ENCODE data around the gene CHMP4B. TPM values are rescaled to one million over a fixed set of nuclear protein-coding genes. Genes with fewer than 3 reads are reported as not detected.

The CHMP4B gene
- total and polyA plus RNA-seq, 12 donors, result 55.1 to 150 (median 93.4) TPM

GRCh38 chr20:33896509-33896908 lies 85.4 kb downstream of the CHMP4B start:
- DNase-seq, result peak; percentile 20 to 73 (median 39)

GRCh38 chr20:33897313-33897912 lies 86.3 kb downstream of the CHMP4B start:
- no peaks in the 10 kb centered on the region for H3K9me3 ChIP-seq (replicated peaks in 1 of 3)
- no peak overlapping the region for H3K27ac ChIP-seq
- 61 to 72% (median 71%) methylated on average over 7 to 8 of the region's 8 CpGs for WGBS, 4 donors
- intact Hi-C loops (cut with DNase I), result no loop called here
- H3K27me3 ChIP-seq, result no peaks in the 10 kb centered on the region
- peak in 1 of 7 donors; percentile 6 for DNase-seq
- no peaks in the 10 kb centered on the region for H3K4me1 ChIP-seq (replicated peaks in 1 of 2)
- TF ChIP-seq CTCF (IDR thresholded peaks at IDR 0.05) (no peak), POLR2A (IDR thresholded peaks at IDR 0.05) (no peak)
- H3K36me3 ChIP-seq (replicated peaks in 1 of 2), result no peaks in the 10 kb centered on the region
- no peak overlapping the region for H3K4me3 ChIP-seq

More at GRCh38 chr20:33896509-33896908, 85.4 kb downstream of the CHMP4B start:
- 40 to 66% (median 50%) methylated on average over 3 to 4 of the region's 4 CpGs for WGBS, 4 donors
- no peak overlapping the region for H3K27ac ChIP-seq
- H3K36me3 ChIP-seq (replicated peaks in 1 of 2), result no peaks in the 10 kb centered on the region
- TF ChIP-seq CTCF (IDR thresholded peaks at IDR 0.05) (no peak), POLR2A (IDR thresholded peaks at IDR 0.05) (no peak)
- H3K27me3 ChIP-seq, result no peaks in the 10 kb centered on the region
- no peak overlapping the region for H3K4me3 ChIP-seq
- intact Hi-C loops (cut with DNase I), result no loop called here
- no peaks in the 10 kb centered on the region for H3K9me3 ChIP-seq (replicated peaks in 1 of 3)
- no peaks in the 10 kb centered on the region for H3K4me1 ChIP-seq (replicated peaks in 1 of 2)

GRCh38 chr20:33899106-33899505 lies 88.0 kb downstream of the CHMP4B start:
- H3K36me3 ChIP-seq (replicated peaks in 1 of 2), result no peaks in the 10 kb centered on the region
- no peak overlapping the region for H3K4me3 ChIP-seq
- no peak for DNase-seq
- no peaks in the 10 kb centered on the region for H3K27me3 ChIP-seq
- H3K4me1 ChIP-seq (replicated peaks in 1 of 2), result no peaks in the 10 kb centered on the region
- intact Hi-C loops (cut with DNase I), result no loop called here
- H3K27ac ChIP-seq, result no peak overlapping the region
- no peak for TF ChIP-seq POLR2A (IDR thresholded peaks at IDR 0.05)
- no peak for TF ChIP-seq CTCF (IDR thresholded peaks at IDR 0.05)
- WGBS, 4 donors, result 80 to 91% (median 83%) methylated on average over 7 of the region's 7 CpGs
- H3K9me3 ChIP-seq (replicated peaks in 1 of 3), result no peaks in the 10 kb centered on the region

- DNase-seq, result no peak
- H3K4me1 ChIP-seq (replicated peaks in 1 of 2), result no peaks in the 10 kb centered on the region
- H3K9me3 ChIP-seq (replicated peaks in 1 of 3), result no peaks in the 10 kb centered on the region
- intact Hi-C loops (cut with DNase I), result no loop called here
- H3K27me3 ChIP-seq, result no peaks in the 10 kb centered on the region
- 38 to 56% (median 51%) methylated on average over 7 to 10 of the region's 10 CpGs for WGBS, 4 donors
- H3K27ac ChIP-seq, result no peak overlapping the region
- H3K4me3 ChIP-seq, result no peak overlapping the region
- TF ChIP-seq CTCF (IDR thresholded peaks at IDR 0.05) (no peak), POLR2A (IDR thresholded peaks at IDR 0.05) (no peak)
- no peaks in the 10 kb centered on the region for H3K36me3 ChIP-seq (replicated peaks in 1 of 2)
Measured at GRCh38 chr20:33900521-33901131, 89.5 kb downstream of the CHMP4B start.

Data from adrenal gland (tissue), 12 donors.